ENCODE results near the gene ASGR1.
"Not testable (repeated sequence)": the region's sequence is repeated elsewhere in the genome, so short reads cannot be mapped to it uniquely, and the experiment has no call there.

The ASGR1 gene

DNA sequence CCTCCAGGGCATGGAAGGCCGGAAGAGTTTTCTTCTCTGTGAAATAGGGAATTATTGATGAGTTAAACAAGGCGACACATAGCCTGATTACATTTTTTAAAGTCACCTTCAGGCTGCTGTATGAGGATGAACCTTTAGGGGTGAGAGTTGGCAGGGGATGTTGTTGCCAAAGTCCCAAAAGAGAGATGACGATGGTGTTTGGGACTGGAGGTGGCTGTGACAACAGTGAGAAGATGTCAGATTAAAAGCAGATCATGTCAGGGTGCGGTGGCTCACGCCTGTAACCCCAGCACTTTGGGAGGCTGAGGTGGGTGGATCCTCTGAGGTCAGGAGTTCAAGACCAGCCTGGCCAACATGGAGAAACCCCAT lies 47.8 kb downstream of the ASGR1 start:
- DNase-seq (ENCODE audit: low read depth): no peak
- H3K4me3 ChIP-seq (ENCODE audit: control insufficient read depth, low read depth, low read length): no peak overlapping the region
- TF ChIP-seq, protein P1, sequence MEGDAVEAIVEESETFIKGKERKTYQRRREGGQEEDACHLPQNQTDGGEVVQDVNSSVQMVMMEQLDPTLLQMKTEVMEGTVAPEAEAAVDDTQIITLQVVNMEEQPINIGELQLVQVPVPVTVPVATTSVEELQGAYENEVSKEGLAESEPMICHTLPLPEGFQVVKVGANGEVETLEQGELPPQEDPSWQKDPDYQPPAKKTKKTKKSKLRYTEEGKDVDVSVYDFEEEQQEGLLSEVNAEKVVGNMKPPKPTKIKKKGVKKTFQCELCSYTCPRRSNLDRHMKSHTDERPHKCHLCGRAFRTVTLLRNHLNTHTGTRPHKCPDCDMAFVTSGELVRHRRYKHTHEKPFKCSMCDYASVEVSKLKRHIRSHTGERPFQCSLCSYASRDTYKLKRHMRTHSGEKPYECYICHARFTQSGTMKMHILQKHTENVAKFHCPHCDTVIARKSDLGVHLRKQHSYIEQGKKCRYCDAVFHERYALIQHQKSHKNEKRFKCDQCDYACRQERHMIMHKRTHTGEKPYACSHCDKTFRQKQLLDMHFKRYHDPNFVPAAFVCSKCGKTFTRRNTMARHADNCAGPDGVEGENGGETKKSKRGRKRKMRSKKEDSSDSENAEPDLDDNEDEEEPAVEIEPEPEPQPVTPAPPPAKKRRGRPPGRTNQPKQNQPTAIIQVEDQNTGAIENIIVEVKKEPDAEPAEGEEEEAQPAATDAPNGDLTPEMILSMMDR (IDR thresholded peaks at IDR 0.05; ENCODE audit: control insufficient read depth, insufficient read depth, low read depth, low read length, missing control alignments): no peak

DNA sequence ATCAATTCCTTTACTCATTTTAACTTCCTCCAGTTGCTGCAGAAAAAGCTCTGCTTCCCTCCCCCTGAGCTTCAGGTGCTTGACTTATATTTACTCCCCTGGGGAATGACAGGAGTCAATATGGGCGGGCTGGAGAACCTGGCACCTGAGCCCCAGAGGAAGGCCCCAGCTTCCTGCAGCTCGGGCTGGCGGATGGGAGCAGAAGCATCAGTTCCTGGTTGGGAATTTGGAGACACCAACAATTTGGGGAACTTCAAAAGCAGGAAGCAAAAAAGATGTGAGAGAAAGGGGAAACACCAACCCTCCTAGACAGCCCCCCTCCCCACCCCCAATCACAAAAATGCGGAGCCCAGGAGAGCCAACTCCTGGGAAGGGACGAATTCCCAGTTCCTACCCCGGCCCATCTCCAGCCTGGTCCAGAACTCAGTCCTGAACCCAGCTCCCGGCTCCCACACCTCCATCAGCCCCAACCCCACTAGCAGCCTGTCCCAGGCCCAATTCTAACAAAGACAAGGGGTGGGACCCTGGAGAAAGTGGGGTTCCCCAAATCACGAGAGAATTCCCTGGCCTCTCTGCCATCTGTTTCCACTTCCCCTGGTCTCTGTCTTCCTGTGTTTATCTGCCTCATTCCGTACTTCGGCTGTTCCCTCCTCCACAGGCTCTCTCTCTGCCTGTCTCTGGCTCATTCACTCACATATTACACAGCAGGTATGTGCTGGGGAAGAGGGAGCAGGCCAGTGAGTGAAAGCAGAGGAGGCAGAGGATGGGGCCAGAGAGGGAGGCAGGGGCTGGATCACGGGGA lies 48.3 kb downstream of the ASGR1 start:
- no peak for DNase-seq (ENCODE audit: low read depth)
- TF ChIP-seq, protein P1 (IDR thresholded peaks at IDR 0.05; ENCODE audit: control insufficient read depth, insufficient read depth, low read depth, low read length, missing control alignments): no peak
- H3K4me3 ChIP-seq (ENCODE audit: control insufficient read depth, low read depth, low read length): no peak overlapping the region

DNA sequence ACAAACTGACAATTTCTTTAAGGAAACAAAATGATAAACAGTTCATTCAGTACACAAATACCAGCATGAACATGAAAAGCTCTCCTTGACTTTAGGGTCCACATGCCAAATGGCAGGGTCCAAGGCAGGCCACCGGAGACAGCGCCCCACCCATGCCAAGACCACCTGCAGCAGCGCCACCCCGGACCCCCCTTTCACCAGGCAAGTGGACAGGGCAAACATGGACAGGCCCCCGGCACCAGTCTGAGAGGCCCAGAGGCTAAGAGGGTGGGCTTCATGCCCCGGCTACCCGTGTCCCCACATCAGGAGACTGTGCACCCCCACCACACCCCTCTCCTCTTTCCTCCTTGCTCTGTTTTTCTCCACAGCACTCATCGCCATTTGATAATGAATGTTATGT lies 49.9 kb downstream of the ASGR1 start:
- H3K4me3 ChIP-seq (ENCODE audit: control insufficient read depth, low read depth, low read length): no peak overlapping the region
- DNase-seq (ENCODE audit: low read depth): no peak
- TF ChIP-seq, protein P1 (IDR thresholded peaks at IDR 0.05; ENCODE audit: control insufficient read depth, insufficient read depth, low read depth, low read length, missing control alignments): no peak

DNA sequence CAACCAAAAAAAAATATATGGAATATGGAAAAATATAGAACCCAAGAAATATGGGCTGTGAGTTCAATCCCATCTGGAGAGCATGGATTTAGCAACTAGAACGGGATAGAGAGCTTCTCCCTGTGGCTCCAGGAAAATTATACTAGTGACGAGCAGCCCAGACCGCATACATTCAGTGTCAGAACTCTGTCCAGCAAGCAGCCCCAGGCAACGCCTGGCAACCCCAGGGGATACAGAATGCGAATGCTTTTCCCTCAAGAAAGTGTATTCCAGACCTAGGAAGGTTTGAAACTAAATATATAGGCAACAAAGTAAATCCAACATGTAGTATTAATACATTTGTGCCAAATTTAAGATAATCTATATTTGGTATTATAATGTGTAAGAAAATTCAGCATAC lies 51.0 kb downstream of the ASGR1 start:
- DNase-seq (ENCODE audit: low read depth): no peak
- H3K4me3 ChIP-seq (ENCODE audit: control insufficient read depth, low read depth, low read length): no peak overlapping the region
- TF ChIP-seq, protein P1 (IDR thresholded peaks at IDR 0.05; ENCODE audit: control insufficient read depth, insufficient read depth, low read depth, low read length, missing control alignments): no peak

DNA sequence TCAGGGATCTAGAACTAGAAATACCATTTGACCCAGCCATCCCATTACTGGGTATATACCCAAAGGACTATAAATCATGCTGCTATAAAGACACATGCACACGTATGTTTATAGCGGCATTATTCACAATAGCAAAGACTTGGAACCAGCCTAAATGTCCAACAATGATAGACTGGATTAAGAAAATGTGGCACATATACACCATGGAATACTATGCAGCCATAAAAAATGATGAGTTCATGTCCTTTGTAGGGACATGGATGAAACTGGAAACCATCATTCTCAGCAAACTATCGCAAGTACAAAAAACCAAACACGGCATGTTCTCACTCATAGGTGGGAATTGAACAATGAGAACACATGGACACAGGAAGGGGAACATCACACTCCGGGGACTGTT lies 51.7 kb downstream of the ASGR1 start:
- not testable (repeated sequence) for H3K4me3 ChIP-seq (ENCODE audit: control insufficient read depth, low read depth, low read length); DNase-seq (ENCODE audit: low read depth)

DNA sequence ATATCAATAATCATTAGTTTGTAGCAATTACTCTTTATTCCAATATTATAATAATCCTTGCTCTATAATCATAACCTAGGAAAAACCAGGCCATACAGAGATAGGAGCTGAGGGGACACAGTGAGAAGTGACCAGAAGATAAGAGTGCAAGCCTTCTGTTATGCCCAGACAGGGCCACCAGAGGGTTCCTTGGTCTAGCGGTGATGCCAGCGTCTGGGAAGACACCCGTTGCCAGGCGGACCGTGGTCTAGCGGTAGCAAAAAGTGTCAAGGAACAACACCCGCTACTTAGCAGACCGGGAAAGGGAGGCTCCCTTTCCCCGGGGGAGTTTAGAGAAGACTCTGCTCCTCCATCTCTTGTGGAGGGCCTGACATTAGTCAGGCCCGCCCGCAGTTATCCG lies 52.8 kb downstream of the ASGR1 start:
- not testable (repeated sequence) for H3K4me3 ChIP-seq (ENCODE audit: control insufficient read depth, low read depth, low read length); DNase-seq (ENCODE audit: low read depth)

DNA sequence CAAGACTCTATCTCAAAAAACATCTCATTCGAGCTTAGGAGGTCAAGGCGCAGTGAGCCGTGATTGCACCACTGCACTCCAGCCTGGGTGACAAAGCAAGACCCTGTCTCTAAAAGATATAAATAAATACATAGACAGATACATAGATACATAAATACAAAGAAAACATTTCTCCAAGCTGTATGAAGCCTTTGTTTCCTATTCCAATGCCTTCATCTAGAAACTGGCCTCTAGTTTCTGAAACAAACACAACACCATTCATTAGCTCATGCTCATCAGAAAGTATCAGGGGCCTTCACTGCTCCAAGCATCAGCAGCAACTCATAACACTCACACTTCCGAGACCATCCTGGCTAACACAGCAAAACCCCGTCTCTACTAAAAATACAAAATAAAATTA lies 54.2 kb downstream of the ASGR1 start:
- TF ChIP-seq, protein P1 (IDR thresholded peaks at IDR 0.05; ENCODE audit: control insufficient read depth, insufficient read depth, low read depth, low read length, missing control alignments): no peak
- DNase-seq (ENCODE audit: low read depth): no peak
- no peak overlapping the region for H3K4me3 ChIP-seq (ENCODE audit: control insufficient read depth, low read depth, low read length)

DNA sequence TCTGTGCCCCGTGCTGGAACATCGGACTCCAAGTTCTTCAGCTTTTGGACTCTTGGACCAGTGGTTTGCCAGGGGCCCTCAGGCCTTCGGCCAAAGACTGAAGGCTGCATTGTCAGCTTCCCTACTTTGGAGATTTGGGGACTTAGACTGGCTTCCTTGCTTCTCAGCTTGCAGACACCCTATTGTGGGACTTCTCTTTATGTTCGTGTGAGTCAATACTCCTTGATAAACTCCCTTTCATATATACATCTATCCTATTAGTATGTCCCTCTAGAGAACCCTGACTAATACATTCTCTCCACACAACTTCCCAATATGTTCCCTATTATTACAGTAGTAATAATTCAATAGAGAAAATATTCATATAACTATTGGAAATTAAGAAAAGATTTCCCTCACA lies 55.3 kb downstream of the ASGR1 start:
- TF ChIP-seq, protein P1 (IDR thresholded peaks at IDR 0.05; ENCODE audit: control insufficient read depth, insufficient read depth, low read depth, low read length, missing control alignments): no peak
- no peak for DNase-seq (ENCODE audit: low read depth)
- H3K4me3 ChIP-seq (ENCODE audit: control insufficient read depth, low read depth, low read length): no peak overlapping the region

Data from AG09309 (cell line).